Measurements from ENCODE around the gene CHD9.

DNA sequence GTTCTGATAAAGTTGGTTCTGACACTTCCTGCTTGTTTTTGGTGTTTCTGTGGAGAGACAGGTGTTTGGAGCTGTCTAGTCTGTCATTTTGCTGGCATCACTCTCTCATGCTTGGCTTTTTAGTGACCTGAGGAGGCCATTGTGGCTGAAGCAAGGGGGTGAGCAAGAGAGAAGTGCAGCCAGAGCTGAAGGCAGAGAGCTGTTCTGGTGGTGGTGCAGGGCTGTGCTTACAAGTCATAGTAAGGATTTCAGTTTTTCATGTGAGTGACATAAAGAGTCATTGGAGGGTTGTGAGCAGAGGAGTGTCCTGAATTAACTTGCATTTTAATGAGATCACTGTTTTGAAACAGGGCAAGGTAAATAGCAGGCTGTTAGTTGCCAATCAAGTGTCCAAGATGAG is 97.5 kb downstream of the CHD9 start:
- TF ChIP-seq FOXK2 (IDR thresholded peaks at IDR 0.05), result no peak
- no peak for TF ChIP-seq TARDBP (IDR thresholded peaks at IDR 0.05)
- TF ChIP-seq BHLHE40 (IDR thresholded peaks at IDR 0.05; ENCODE audit: borderline replicate concordance), result no peak
- TF ChIP-seq SP1 (IDR thresholded peaks at IDR 0.05), result no peak
- no peak for TF ChIP-seq ARNT (IDR thresholded peaks at IDR 0.05)
- no peak for TF ChIP-seq NFRKB (IDR thresholded peaks at IDR 0.05)
- TF ChIP-seq FOXA1 (IDR thresholded peaks at IDR 0.05), result no peak
- TF ChIP-seq SUZ12 (IDR thresholded peaks at IDR 0.05), result no peak
- TF ChIP-seq ELF4 (IDR thresholded peaks at IDR 0.05), result no peak
- TF ChIP-seq CTBP1 (IDR thresholded peaks at IDR 0.05; ENCODE audit: borderline replicate concordance), result no peak
- TF ChIP-seq, protein P1, sequence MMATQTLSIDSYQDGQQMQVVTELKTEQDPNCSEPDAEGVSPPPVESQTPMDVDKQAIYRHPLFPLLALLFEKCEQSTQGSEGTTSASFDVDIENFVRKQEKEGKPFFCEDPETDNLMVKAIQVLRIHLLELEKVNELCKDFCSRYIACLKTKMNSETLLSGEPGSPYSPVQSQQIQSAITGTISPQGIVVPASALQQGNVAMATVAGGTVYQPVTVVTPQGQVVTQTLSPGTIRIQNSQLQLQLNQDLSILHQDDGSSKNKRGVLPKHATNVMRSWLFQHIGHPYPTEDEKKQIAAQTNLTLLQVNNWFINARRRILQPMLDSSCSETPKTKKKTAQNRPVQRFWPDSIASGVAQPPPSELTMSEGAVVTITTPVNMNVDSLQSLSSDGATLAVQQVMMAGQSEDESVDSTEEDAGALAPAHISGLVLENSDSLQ (IDR thresholded peaks at IDR 0.05), result no peak; the same call in 1 of the 2 replicates
- no peak for TF ChIP-seq ZNF384 (IDR thresholded peaks at IDR 0.05)
- TF ChIP-seq FOXM1 (IDR thresholded peaks at IDR 0.05; ENCODE audit: borderline replicate concordance), result no peak
